ENCODE measurements around the gene HOXB4.

Gene HOXB4

GRCh38 chr17:48559122-48559839 is 18.9 kb downstream of the HOXB4 start:
- no peak for DNase-seq (ENCODE audit: low spot score)

- no peak for DNase-seq (ENCODE audit: low spot score)
Measured at GRCh38 chr17:48558831-48559121, 19.4 kb downstream of the HOXB4 start.

GRCh38 chr17:48558057-48558830 is 19.9 kb downstream of the HOXB4 start:
- no peak for DNase-seq (ENCODE audit: low spot score)

GRCh38 chr17:48556576-48557401 is 21.4 kb downstream of the HOXB4 start:
- no peak for DNase-seq (ENCODE audit: low spot score)

GRCh38 chr17:48556229-48556575 is 21.9 kb downstream of the HOXB4 start:
- no peak for DNase-seq (ENCODE audit: low spot score)

- peak; percentile 63 for DNase-seq (ENCODE audit: low spot score)
Measured at GRCh38 chr17:48555258-48556228, 22.6 kb downstream of the HOXB4 start.

- peak; percentile 65 for DNase-seq (ENCODE audit: low spot score)
Measured at GRCh38 chr17:48554412-48555257, 23.5 kb downstream of the HOXB4 start.

- no peak for DNase-seq (ENCODE audit: low spot score)
Measured at GRCh38 chr17:48553826-48554225, 24.3 kb downstream of the HOXB4 start.

- DNase-seq (ENCODE audit: low spot score), result no peak
Measured at GRCh38 chr17:48553190-48553547, 25.0 kb downstream of the HOXB4 start.

- no peak for DNase-seq (ENCODE audit: low spot score)
Measured at GRCh38 chr17:48552466-48553189, 25.5 kb downstream of the HOXB4 start.

- DNase-seq (ENCODE audit: low spot score), result peak; percentile 71
Measured at GRCh38 chr17:48551596-48552465, 26.3 kb downstream of the HOXB4 start.

GRCh38 chr17:48551214-48551555 is 27.0 kb downstream of the HOXB4 start:
- DNase-seq (ENCODE audit: low spot score), result no peak

- DNase-seq (ENCODE audit: low spot score), result no peak
Measured at GRCh38 chr17:48550502-48551213, 27.5 kb downstream of the HOXB4 start.

GRCh38 chr17:48549914-48550501 is 28.1 kb downstream of the HOXB4 start:
- DNase-seq (ENCODE audit: low spot score), result no peak

- no peak for DNase-seq (ENCODE audit: low spot score)
Measured at GRCh38 chr17:48549281-48549630, 28.9 kb downstream of the HOXB4 start.

- DNase-seq (ENCODE audit: low spot score), result no peak
Measured at GRCh38 chr17:48548523-48549280, 29.4 kb downstream of the HOXB4 start.

- DNase-seq (ENCODE audit: low spot score), result no peak
Measured at GRCh38 chr17:48547808-48548522, 30.2 kb downstream of the HOXB4 start.
